ENCODE data around the gene GZMH.
"Not testable (repeated sequence)": the region's sequence is repeated elsewhere in the genome, so short reads cannot be mapped to it uniquely, and the experiment has no call there.

Gene GZMH

DNA sequence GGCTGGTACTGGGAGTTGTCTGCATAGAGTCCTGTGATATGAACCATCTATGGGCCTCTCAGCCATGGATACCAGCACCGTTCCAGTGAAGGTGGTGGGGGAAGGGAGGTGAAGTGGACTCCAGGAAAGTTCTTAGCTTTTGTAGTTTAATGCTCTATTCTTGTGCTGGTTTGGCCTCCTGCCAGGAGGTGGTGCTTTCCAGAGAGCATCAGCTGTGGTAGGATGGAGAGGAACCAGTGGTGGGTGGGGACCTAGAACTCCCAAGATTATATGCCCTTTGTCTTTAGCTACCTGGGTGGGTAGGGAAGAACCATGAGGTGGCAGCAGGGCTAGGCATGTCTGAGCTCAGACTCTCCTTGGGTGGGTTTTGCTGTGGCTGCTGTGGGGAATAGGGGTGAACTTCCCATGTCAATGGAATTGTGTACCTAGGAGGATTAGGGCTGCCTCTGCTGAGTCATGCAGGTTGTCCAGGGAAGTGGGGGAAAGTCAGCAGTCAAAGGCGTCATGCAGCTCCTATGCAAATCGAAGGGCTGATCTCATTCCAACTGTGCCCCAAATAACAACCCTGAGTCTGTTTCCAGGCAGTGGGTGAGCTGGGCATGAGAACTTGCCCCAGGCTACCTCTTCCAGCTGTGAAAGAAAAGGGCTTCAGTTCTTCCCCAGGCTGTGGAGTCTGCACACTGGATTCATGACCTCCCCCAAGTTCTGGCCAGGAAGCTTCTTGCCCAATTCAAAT, 14.2 kb downstream of the GZMH start:
- no peak for DNase-seq

DNA sequence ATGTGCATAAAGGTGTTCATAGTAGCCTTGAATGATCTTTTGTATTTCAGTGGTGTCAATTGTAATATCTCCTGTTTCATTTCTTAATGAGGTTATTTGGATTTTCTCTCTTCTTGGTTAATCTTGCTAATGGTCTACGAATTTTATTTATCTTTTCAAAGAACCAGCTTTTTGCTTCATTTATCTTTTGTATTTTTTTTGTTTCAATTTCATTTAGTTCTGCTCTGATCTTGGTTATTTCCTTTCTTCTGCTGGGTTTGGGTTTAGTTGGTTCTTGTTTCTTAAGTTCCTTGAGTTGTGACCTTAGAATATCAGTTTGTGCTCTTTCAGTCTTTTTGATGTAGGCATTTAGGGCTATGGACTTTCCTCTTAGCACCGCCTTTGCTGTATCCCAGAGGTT, 18.5 kb downstream of the GZMH start:
- not testable (repeated sequence) for DNase-seq

DNA sequence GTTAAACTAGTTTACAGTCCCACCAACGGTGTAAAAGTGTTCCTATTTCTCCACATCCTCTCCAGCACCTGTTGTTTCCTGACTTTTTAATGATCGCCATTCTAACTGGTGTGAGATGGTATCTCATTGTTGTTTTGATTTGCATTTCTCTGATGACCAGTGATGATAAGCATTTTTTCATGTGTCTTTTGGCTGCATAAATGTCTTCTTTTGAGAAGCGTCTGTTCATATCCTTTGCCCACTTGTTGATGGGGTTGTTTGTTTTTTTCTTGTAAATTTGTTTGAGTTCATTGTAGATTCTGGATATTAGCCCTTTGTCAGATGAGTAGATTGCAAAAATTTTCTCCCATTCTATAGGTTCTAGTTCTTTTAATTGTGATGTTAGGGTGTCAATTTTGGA, 25.1 kb downstream of the GZMH start:
- DNase-seq = not testable (repeated sequence)

DNA sequence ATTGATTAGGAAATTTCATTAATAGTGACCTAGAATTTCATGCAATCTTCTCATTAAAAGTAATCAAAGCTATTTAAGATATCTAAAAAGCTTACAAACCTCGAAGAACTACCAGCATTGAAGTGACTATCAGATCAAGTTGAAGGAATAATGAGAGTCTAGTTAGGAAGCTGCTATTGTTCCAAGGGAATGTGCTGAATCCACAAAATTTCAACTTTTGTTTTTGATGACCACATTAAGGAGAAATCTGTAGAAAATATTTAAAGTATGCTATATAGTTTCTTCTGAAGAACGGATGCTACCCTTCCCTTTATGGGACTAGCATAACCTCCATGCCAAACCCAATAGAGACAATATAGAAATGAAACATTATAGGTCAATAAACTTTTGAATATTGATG, 30.9 kb downstream of the GZMH start:
- DNase-seq = no peak

DNA sequence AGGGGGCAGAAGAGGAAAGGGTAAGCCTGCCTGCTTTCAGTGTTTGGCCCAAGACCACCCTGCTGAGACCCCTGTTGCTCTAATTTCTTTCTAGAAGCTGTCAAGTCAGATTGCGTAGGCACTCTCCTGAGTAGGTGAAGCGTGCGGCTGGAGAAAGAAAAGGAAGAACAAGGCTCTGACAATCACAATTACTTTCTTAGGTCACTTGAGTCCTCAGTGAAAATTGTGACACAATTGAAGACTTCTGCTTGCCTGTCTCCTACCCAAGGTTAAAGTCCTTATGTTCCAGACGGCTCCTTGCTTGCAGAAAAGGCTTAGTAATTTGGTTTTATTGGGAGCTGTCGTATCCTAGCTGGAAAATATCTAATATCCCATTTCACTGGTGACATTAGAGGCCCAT, 32.7 kb downstream of the GZMH start:
- no peak for DNase-seq

DNA sequence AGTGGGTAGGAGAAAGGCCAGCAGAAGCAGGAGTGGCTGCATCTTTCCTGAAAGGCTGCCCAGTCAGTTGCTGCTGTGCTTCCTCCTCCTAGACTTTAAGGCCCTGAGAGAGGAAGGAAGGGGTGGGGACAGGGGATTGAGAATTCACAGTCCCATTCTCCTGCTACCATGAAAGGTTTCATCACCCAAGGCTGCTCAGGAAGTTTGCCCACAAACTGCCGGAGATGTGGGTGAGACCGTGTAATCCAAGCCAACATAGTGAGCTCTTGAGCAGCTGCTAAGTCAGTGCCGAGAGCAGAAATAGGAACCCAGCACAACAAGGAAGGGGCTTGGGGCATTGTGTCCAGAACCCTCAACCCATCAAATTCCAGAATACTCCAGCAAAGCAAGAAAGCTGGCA, 33.3 kb downstream of the GZMH start, which contains the start of gene CTSG:
CTSG (minus strand) TSS at position 69 of the 400 bp plus-strand sequence; CDS start at position 42, 27 bp downstream.
- DNase-seq = no peak

DNA sequence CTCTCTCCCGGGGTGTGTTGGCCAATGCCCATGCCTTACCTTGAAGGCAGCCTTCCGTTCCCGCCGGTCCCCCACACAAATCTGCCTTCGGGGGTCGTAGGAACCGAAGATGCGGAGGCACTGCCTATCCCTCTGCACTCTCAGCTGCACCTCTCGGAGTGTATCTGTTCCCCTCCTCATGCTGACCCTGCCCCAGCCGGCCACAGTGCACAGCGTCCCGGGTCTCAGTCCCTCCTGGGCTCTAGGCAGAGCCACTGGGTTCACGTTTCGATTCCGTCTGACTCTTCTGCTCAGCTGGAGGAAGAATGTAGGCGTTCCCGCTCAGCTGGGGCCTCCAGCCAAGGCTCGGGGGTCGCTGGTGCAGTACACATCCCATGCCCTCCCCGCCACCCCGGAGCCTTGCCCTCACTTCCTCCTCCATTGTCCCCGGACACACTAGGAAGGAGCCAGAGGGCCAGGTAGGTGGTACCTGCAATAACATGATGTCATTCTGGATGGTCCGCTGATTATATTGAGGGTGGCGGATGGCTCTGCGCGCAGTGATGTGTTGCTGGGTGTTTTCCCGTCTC, 35.2 kb downstream of the GZMH start:
- no peak for DNase-seq

DNA sequence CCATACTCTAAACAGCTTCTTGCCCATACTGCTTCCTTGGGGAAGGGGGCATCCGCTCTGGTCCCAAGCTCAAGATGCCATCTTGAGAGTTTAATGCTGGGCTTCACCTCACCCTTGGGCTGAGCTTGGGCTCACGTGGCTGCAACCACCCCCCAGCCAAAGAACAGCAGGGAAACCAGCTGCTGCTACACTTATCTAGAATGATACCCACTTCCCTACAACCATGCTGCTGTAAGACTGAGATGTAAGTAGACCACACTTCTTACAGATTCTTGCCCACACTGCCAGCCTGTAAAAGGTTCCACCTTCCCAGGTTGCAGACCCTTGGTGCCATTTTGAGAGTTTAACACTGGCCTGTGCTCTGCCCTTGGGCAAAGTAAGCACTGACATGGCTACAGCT, 43.2 kb downstream of the GZMH start:
- no peak for DNase-seq

DNA sequence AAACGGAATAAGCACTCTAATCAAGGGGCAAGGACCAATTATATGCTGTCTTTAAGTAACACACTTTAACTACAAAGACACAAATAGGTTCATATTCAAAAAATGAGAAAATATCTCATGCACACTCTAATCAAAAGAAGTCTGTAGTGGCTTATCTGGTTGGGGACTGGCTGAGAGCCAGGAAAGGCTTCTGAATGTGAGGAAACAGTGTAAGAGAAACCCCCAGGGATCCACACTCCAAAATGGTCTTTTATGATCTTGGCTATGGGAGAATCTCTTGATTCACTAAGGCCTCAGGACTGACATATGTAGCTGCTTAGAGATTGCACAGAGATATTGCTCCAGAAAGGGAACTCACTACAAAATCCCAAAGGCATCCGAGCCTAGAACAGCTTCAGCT, 43.7 kb downstream of the GZMH start:
- no peak for DNase-seq

DNA sequence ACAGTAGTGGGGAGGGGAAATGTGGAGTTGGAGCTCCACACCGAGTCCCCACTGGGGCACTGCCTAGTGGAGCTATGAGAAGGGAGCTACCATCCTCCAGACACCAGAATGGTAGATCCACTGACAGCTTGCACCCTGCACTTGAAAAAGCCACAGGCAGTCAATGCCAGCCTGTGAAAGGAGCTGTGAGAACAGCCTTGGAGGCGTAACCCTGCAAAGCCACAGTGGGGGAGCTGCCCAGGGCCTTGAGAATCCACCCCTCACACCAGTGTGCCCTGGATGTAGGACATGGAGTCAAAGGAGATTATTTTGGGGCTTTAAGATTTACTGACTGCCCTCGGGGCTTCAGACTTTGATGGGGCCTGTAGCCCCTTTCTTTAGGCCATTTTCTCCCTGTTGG, 46.0 kb downstream of the GZMH start:
- DNase-seq = no peak

DNA sequence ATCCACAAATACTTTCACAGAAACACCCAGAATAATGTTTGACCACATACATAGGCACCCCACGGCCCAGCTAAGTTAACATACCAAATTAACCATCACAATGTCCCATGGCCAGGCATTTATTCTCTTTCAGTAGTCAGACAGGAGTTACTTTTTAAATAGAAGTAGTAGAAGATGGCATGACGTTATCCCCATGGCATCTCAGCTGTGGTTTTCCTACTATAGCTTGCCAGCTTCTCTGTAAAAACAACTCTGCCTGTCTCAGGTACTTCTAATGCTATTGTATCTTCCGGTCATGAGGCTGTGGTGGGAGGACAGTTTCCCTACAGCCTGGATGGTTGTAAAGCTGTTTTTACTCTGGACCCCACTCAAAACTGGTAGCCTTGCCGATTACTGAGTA, 52.7 kb downstream of the GZMH start:
- DNase-seq = no peak
